ENCODE results near the gene POU2F2. TPM values are rescaled to one million over a fixed set of nuclear protein-coding genes. Genes with fewer than 3 reads are reported as not detected.

POU2F2 gene
- total RNA-seq, 1 experiment from 2014 or later: 6.0 TPM

DNA sequence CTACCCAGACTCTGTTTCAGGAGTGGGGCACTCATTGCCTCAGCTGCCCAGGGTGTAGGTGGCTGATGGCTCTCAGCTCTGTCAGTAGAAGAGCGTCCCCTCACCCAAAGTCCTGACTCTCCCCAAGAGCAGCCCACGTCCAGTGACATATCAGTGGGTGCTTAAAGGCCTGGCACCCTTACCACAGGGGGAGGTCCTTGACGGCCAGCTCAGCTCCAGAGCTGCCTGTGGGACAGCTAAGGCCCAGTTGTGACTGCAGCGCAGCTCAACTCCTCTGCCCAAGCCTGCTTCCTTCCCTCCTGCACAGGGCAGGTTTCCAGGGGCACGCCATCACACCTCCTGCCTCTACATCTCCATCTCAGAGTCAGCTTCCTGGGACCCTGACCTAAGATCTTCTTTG is 94.6 kb downstream of the POU2F2 start (continued):
- no peak for TF ChIP-seq NFATC4 (CRISPR knock-in tag; IDR thresholded peaks at IDR 0.05)

Small RNAs within 50 kb of the gene (microRNA-seq; reads per million reads assigned to microRNA genes)
- gene MIR4323 (ENCODE audit: borderline number of aligned reads): not detected

Other genes with a start within 250 kb of the POU2F2 start
- gene ARHGEF1, start 249.3 kb downstream of the POU2F2 start, total RNA-seq (2021): 77.2 to 102 TPM (median 82.9 TPM) in 3 replicates
- 0.30 to 0.66 TPM (median 0.31 TPM) in 3 replicates for gene ERFL, start 204.0 kb downstream of the POU2F2 start, total RNA-seq (2021)
- 159 to 184 TPM (median 159 TPM) in 3 replicates for gene RABAC1, start 173.1 kb downstream of the POU2F2 start, total RNA-seq (2021)
- 28.2 to 34.2 TPM (median 30.9 TPM) in 3 replicates for gene ATP1A3, start 138.2 kb downstream of the POU2F2 start, total RNA-seq (2021)
- gene GRIK5, start 62.2 kb downstream of the POU2F2 start, total RNA-seq (2021): 52.3 to 71.3 TPM (median 66.3 TPM) in 3 replicates
- 30.6 to 34.0 TPM (median 33.4 TPM) in 3 replicates for gene ZNF574, start 56.3 kb downstream of the POU2F2 start, total RNA-seq (2021)
- gene DEDD2, start 85.2 kb upstream of the POU2F2 start, total RNA-seq (2021): 37.7 to 42.0 TPM (median 39.2 TPM) in 3 replicates
- 16.1 to 18.3 TPM (median 16.4 TPM) in 3 replicates for gene ZNF526, start 87.9 kb upstream of the POU2F2 start, total RNA-seq (2021)
- gene GSK3A, start 110.2 kb upstream of the POU2F2 start, total RNA-seq (2021): 49.8 to 50.8 TPM (median 49.9 TPM) in 3 replicates
- 65.4 to 67.6 TPM (median 65.9 TPM) in 3 replicates for gene ERF, start 122.7 kb upstream of the POU2F2 start, total RNA-seq (2021)
- 53.0 to 58.5 TPM (median 55.8 TPM) in 3 replicates for gene CIC, start 136.8 kb upstream of the POU2F2 start, total RNA-seq (2021)
- gene PRR19, start 169.7 kb upstream of the POU2F2 start, total RNA-seq (2021): 3.6 to 5.0 TPM (median 3.7 TPM) in 3 replicates
- 118 to 126 TPM (median 119 TPM) in 3 replicates for gene PAFAH1B3, start 170.2 kb upstream of the POU2F2 start, total RNA-seq (2021)
- gene TMEM145, start 180.9 kb upstream of the POU2F2 start, total RNA-seq (2021): 6.9 to 7.1 TPM (median 7.0 TPM) in 3 replicates
- gene MEGF8, start 193.2 kb upstream of the POU2F2 start, total RNA-seq (2021): 42.1 to 51.7 TPM (median 51.6 TPM) in 3 replicates

Data from WTC11 (cell line).